KOPT-K1 (cell line): ENCODE results near the gene ABHD16A.
A peak's percentile ranks its signal among the peaks of the same experiment; 100 is the strongest.

Experiments used
- H3K27ac ChIP-seq: fragments of 200-600 bp; sonication (generic); 2 replicates; pipeline ENCODE4 v1.5.1; 2016; ENCODE audit warnings: antibody characterized with exemption, mild to moderate bottlenecking, low read depth, low read length; ENCODE audit not compliant: poor library complexity, severe bottlenecking
- H3K36me3 ChIP-seq: fragments of 200-600 bp; sonication (generic); 2 replicates; pipeline ENCODE4 v1.5.1; 2017; ENCODE audit warnings: antibody characterized with exemption, mild to moderate bottlenecking, low read length, moderate library complexity; ENCODE audit not compliant: insufficient read depth
- H3K9me3 ChIP-seq: fragments of 200-600 bp; sonication (generic); 2 replicates; pipeline ENCODE4 v1.5.1; 2017; ENCODE audit warnings: antibody characterized with exemption, low read length, mild to moderate bottlenecking; ENCODE audit not compliant: insufficient read depth, poor library complexity, severe bottlenecking

Gene ABHD16A

DNA sequence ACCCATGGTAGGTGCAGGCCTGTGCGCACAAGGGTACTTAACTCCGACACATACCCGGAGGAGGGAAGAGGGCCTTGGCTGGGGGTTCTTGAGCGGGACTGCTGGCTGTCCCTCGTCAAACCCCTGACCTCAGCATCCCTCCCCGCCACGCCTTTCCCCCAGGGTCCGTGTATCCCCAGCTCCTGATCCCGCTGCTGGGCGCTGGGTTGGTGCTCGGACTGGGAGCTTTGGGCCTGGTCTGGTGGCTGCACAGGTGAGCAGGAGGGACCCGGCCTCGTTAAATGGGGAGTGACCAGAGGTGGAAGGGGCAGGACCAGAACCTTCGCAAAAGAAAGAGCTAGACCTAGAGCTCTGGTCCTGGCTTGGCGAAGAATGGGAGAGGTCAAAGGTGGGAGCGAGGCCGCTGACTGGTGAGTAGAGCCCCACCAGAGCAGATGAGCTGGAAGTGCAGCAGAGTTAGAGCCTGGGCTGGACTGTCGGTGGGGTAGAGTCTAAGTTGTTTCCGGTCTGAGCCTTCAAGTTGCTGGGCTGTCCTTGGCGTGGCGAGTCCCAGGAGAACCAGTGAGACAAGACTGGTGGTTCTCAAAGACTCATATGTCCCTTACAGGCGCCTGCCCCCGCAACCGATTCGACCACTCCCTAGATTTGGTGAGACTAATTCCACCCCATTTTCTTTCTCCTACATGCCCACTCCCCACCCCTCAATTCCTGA, 21.0 kb upstream of the ABHD16A start:
- Histone ChIP-seq H3K27ac (peak overlapping the region; percentile 74), H3K36me3 (peaks cover 13% of the 10 kb centered on the region), H3K9me3 (no peaks in the 10 kb centered on the region)

DNA sequence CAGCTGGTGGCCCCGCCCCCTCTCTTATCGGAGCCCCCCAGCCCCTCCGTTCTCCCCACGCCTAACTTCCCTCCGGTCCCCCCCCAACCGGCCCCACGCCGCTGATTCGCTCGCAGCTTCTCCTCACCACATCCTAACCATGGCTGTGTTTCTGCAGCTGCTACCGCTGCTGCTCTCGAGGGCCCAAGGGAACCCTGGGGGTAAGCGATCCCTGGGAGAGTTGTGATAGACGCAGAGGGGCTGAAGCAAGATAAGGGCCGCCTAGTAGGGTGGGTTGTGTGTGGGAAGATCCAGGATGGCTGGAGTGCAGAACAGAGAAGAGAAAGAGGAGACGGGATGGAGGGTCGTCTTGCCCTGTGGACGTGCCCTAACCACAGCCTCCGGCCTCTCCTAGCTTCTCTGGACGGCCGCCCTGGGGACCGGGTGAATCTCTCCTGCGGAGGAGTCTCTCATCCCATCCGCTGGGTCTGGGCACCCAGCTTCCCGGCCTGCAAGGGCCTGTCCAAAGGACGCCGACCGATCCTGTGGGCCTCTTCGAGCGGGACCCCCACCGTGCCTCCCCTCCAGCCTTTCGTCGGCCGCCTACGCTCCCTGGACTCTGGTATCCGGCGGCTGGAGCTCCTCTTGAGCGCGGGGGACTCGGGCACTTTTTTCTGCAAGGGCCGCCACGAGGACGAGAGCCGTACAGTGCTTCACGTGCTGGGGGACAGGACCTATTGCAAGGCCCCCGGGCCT, 20.3 kb upstream of the ABHD16A start, which contains the start of gene MPIG6B:
MPIG6B (plus strand) TSS at position 129 of the 735 bp plus-strand sequence; CDS start at position 140, 11 bp downstream.
- Histone ChIP-seq H3K36me3 (peaks cover 13% of the 10 kb centered on the region), H3K27ac (peak within 1 kb of the TSS; percentile 74), H3K9me3 (no peaks in the 10 kb centered on the region)

DNA sequence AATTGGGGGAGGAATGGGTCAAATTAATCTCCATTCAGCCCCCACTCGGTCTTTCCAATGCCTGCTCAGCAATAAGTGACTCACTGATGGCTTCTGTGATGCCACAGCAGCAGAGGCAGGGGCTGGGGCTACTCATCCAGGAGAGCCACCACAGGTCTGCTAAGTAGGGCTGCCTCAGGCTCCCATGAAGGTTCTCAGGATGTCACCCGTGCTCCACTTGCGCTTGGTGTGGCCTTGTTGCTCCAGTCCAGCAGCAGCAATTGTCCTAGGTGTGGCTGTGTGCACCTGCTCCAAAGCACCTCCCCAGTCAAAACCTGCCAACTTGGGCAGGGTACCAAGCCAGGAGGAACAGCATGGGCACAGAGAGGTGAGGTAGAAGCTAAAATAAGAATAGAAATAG, 19.0 kb upstream of the ABHD16A start:
- Histone ChIP-seq H3K36me3 (peaks cover 10% of the 10 kb centered on the region), H3K9me3 (no peaks in the 10 kb centered on the region), H3K27ac (no peak overlapping the region)

DNA sequence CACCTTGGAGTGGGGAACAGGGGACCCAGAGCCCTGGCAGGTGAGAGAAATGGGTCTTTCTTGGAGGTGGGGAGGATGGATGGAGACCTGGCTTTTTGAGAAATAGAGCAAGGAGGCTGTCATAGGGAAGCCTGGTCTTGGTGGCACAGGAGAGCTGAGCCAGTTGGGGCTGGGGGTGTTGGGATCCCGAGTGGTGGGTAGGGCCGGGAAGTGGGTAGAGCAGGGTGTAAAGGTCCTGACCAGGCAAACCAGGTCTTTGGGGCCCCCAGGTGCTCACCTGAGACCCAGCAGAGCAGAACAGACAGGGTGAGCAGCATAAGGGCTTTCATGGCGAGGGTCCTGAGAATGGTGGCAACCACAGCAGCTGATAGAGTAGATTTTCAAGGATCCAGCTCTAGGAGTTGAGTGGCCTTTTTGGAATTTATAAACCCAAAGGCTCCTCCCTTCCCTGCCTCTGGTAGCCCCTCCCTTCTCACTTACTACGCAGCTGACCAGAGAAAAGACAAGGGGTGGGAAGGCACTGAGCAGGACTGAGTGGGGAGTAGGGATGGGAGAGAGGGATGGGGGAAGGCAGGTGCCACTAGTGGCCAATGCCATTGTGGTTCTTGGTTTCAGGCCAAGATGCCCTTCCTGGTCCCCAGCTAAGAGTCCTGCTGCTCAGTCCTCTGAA, 18.4 kb upstream of the ABHD16A start, which contains the start of gene LY6G6C:
LY6G6C (minus strand) TSS at position 396 of the 670 bp plus-strand sequence; CDS start at position 329, 67 bp downstream.
- Histone ChIP-seq H3K36me3 (peaks cover 3% of the 10 kb centered on the region; the same call in 1 of the 2 replicates), H3K27ac (no peak within 1 kb of the TSS), H3K9me3 (no peaks in the 10 kb centered on the region)

DNA sequence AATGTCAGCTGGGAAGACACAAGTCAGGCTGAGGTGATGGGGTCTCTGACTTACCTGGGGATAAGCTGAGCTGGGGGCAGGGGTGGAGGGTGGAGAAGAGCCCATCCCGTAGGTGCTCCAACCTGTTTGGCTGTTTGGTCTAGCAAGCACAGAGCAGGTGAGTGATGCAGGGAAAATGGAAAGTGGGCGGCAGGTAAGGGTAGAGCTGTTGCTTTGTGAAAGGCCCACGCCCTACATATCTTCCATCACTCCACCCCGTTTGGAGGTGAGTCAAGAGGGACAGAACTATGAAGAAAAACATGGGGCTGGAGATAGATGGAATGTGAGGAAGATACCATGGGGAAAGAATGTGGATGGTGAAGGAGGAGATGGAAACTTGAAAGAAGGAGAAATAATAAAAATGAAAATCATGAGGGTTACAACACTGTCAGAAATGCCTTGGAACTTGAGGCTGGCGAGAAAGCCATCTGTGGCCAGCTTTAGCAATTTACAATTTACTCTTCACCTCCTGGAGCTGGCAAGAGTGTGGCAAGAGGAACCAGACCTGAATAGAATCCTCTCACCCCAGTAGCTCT, 17.2 kb upstream of the ABHD16A start:
- H3K27ac ChIP-seq = no peak overlapping the region
- H3K9me3 ChIP-seq = no peaks in the 10 kb centered on the region
- no peaks in the 10 kb centered on the region for H3K36me3 ChIP-seq

DNA sequence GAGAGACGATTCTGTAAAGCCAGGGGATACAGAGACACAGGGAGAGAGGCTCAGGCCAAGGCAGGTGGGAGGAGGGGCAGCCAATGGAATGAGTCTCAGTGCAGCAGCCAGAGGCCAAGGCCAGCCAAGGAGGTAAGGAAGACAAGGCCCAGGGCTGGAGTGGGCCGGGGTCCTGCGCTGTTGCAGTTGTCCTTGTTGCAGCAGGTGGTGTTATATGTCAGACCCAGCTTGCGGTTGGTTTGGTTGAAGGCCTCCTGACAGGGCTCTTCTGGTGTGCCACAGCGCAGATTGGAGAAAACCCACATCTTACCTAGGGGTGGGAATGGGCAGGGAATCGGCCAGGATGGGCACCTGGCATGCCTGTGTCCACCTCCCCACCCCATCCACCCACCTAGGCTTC, 15.9 kb upstream of the ABHD16A start:
- no peaks in the 10 kb centered on the region for H3K36me3 ChIP-seq
- no peaks in the 10 kb centered on the region for H3K9me3 ChIP-seq
- H3K27ac ChIP-seq = no peak overlapping the region

DNA sequence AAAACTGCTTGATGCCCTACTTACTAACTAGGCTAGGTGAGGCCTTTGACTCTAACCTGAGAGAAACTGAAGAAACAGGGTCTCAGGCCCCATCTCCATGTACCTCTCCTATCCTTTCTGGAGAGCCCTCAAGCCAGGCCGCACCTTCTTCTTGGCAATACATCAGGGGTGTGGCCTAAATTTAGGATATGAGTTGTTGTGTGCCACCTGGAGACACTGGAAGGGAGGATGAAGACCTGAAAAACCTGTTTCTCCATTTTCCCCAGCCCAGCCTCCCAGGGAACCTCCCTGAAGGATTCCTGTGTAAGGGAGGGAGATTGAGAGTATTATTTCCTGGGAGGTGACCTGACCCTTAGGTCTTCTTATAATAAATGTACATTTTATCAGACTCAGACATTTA, 15.1 kb upstream of the ABHD16A start:
- Histone ChIP-seq H3K27ac (no peak overlapping the region), H3K36me3 (no peaks in the 10 kb centered on the region), H3K9me3 (no peaks in the 10 kb centered on the region)

DNA sequence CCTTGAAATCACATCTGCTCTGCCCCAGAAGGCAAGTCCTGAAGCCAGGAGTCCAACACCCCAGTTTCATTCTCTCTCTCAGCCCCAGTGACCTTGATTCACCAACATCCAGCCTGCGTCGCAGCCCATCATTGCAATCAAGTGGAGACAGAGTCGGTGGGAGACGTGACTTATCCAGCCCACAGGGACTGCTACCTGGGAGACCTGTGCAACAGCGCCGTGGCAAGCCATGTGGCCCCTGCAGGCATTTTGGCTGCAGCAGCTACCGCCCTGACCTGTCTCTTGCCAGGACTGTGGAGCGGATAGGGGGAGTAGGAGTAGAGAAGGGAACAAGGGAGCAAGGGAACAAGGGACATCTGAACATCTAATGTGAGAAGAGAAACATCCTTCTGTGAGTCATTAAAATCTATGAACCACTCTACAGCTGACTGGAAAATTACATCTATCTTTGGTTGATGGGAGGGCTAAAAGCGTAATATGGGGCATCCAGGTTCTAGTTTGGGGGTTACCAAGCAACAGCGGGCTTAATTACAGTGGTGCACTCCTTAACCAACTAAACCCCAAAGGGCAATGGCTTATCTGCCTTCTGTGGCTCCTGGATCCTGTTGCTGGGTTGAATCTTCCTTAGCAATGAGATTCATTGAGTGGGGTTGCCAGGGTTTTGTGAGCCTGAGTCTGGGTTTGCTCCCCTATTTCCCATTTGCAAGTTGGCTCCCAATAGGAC, 14.5 kb upstream of the ABHD16A start:
- H3K9me3 ChIP-seq = no peaks in the 10 kb centered on the region
- no peaks in the 10 kb centered on the region for H3K36me3 ChIP-seq
- no peak overlapping the region for H3K27ac ChIP-seq

DNA sequence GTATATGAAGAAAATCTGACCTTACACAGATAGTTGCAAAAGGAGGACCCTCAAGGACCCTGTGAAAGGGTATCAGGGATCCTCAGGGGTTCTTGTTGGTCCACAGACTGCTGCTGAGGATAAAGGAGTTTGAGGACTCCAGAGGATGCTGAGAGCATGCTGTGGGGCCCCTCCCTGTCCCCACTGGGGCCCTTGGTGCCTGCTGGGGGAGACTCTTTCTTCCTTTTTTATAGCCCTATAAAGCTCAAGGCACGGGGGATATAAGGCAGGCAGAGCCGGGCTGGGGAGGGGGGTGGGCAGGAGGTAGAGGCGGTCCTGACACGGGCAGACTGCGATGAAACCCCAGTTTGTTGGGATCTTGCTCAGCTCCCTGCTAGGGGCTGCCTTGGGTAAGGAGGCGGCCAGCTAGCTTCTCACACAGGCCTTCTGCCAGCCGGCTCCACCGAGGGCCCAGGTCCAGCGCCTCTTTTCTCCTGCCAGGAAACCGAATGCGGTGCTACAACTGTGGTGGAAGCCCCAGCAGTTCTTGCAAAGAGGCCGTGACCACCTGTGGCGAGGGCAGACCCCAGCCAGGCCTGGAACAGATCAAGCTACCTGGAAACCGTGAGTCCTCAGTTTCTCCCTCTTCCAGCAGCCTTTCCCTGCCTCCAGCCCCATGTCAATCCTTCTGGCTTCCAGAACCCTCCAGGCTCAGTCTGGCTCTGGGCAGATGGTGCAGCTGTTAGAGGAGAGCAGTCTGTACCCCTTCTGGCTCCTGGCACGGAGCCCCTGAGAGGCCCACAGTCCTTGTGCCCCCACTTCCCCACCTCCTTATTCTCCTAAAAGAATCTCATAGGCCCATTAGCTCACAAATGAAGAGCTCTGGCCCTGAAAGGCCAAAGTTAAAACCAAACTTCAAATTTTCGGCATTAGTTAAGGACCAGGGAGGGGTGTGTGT, 12.2 kb upstream of the ABHD16A start, which contains the start of gene LY6G6D:
LY6G6D (plus strand) TSS at position 327 of the 937 bp plus-strand sequence; CDS start at position 335, 8 bp downstream.
- Histone ChIP-seq H3K9me3 (no peaks in the 10 kb centered on the region), H3K36me3 (no peaks in the 10 kb centered on the region), H3K27ac (peak within 1 kb of the TSS; percentile 11)

DNA sequence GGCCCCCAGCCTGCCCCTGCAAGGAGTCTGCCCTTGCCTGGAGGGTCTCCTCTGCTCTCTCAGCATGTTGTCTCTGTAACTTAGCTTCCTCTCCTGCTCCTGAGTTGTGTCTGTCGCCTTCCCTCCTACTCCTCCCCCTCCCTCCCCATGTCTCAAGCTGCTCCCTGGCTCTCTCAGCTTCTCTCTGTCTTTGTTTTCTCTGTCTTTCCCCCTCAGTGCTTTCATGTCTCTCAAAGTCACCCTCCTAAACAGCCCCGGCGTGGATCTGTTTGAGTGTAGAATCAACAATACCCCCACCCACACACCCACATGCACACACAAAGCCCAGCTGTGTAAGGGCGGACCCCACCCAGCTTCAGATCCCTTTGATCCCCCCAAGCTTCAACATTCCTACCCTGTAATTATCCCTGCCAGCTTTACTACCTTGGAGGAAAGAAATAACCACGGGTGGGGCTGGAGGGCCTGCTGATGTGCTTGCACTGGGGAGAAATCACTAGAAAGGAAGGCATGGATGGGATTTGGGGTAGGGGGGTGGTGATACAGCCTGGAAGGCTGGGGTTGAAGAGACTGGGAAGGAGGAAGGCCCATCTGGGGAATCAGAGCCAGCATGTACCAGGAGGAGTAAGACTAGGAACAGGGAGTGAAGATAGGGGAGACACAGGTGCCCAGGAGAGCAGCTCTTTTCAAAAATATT, 11.0 kb upstream of the ABHD16A start:
- peak overlapping the region; percentile 11 for H3K27ac ChIP-seq
- no peaks in the 10 kb centered on the region for H3K9me3 ChIP-seq
- no peaks in the 10 kb centered on the region for H3K36me3 ChIP-seq

DNA sequence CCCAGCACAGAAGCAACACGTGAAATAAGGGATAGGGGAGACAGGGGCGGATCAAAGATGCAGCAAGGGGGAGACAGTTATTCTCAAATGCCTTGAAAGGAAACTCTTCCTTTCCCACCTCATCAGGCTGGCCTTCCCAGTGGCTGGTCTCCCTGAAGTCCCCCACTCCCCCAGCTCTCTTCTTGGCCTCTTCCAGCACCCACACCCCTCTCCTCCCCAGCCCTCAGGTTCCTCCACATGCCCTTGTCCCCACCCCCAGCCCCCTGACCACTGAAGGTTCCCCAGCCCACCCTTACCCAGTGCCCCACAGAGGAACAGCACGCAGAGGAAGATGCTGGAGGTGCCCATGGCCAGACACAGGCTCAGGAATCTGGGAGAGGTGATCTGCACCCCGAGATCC, 10.3 kb upstream of the ABHD16A start:
- Histone ChIP-seq H3K36me3 (no peaks in the 10 kb centered on the region), H3K27ac (peak overlapping the region; percentile 11), H3K9me3 (no peaks in the 10 kb centered on the region)

DNA sequence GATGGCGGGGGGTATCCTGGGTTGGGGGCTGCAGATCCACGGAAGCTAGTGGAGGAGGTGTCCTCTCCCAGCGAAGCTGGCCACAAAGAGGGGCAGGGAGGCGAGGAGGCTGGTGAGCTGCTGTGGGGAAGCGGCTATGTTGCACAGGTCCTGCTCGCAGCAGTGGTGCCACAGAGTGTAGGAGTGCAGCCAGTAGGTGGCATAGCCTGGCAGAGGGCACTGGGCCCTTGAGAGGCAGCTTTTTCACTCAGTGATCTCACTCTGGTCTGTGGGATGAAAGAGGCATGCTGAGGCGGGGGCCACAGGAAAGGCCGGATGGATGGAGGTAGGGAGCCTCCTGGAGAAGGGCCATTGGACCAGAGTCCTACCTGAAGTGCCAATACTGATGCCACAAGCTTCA, 9.2 kb upstream of the ABHD16A start:
- no peaks in the 10 kb centered on the region for H3K36me3 ChIP-seq
- H3K27ac ChIP-seq = no peak overlapping the region
- no peaks in the 10 kb centered on the region for H3K9me3 ChIP-seq

DNA sequence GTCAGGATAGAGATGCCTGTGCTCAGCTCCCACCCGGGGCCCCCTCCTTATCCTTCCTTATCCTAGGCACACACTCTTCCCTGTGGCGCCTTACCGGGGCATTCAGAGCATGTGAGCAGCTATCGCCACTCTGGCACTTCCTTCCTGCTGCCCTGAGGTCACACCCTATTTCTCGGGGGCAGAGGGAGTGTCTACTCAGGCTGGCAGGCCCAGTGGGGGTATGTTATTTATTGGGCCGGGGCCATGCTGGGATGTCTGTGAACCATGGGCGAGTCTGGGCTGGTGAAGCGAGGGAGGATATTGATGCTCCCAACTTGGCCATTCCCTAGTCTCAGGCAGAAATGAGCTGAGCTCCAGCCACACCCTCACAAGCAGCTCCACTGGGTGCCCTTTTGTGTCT, 8.1 kb upstream of the ABHD16A start:
- Histone ChIP-seq H3K27ac (no peak overlapping the region), H3K9me3 (no peaks in the 10 kb centered on the region), H3K36me3 (no peaks in the 10 kb centered on the region)
